Fibroblast of lung (primary cell): ENCODE data around the gene FGF13. TPM values are rescaled to one million over a fixed set of nuclear protein-coding genes. Genes with fewer than 3 reads are reported as not detected.
A peak's percentile ranks its signal among the peaks of the same experiment; 100 is the strongest.

Source experiments
- DNase-seq, 2 donors: peaks; one replicate each; pipeline versions ENCODE4 v3.0.0 to v3.0.0-alpha.2; 2010; ENCODE audit warnings: low read depth in 2 of 2
- H2AFZ ChIP-seq: 2 replicates; pipeline ENCODE4 v1.5.1; 2012; ENCODE audit warnings: low read length, control low read depth, inconsistent platforms
- H3K27ac ChIP-seq: 2 replicates; pipeline ENCODE4 v1.5.1; 2011; ENCODE audit warnings: low read length, control low read depth; ENCODE audit not compliant: insufficient read depth
- H3K27me3 ChIP-seq: 2 replicates; pipeline ENCODE4 v1.5.1; 2011; ENCODE audit warnings: mild to moderate bottlenecking, low read length; ENCODE audit not compliant: control insufficient read depth, insufficient read depth
- H3K36me3 ChIP-seq: 2 replicates; pipeline ENCODE4 v1.5.1; 2011; ENCODE audit warnings: low read length; ENCODE audit not compliant: control insufficient read depth, insufficient read depth
- H3K4me1 ChIP-seq: 2 replicates; pipeline ENCODE4 v1.5.1; 2011; ENCODE audit warnings: low read length; ENCODE audit not compliant: control insufficient read depth, insufficient read depth; ENCODE audit errors: extremely low read depth
- H3K4me2 ChIP-seq: 2 replicates; pipeline ENCODE4 v1.5.1; 2011; ENCODE audit warnings: low read length, control low read depth; ENCODE audit not compliant: insufficient read depth; ENCODE audit errors: extremely low read depth
- H3K4me3 ChIP-seq, 4 experiments: fragments of 200-600 bp in 1 of 4; sonication (generic) in 1 of 4; replicated peaks in 1 of 4; 2 replicates each; pipeline ENCODE4 v1.5.1; 2011 to 2016; ENCODE audit warnings: low read length in 4 of 4, low read depth in 3 of 4, mild to moderate bottlenecking in 3 of 4, control low read depth in 2 of 4, inconsistent platforms in 1 of 4, mixed read lengths in 1 of 4; ENCODE audit not compliant: insufficient read depth in 1 of 4; ENCODE audit errors: control extremely low read depth in 1 of 4
- H3K79me2 ChIP-seq: 2 replicates; pipeline ENCODE4 v1.5.1; 2012; ENCODE audit warnings: mild to moderate bottlenecking, low read length, inconsistent platforms; ENCODE audit not compliant: control insufficient read depth, insufficient read depth
- H3K9ac ChIP-seq: 2 replicates; pipeline ENCODE4 v1.5.1; 2011; ENCODE audit warnings: mild to moderate bottlenecking, low read length, control low read depth; ENCODE audit not compliant: insufficient read depth
- H3K9me3 ChIP-seq: 2 replicates; pipeline ENCODE4 v1.5.1; 2012; ENCODE audit warnings: low read depth, low read length; ENCODE audit not compliant: control insufficient read depth, insufficient read depth
- H4K20me1 ChIP-seq: 2 replicates; pipeline ENCODE4 v1.5.1; 2011; ENCODE audit warnings: low read length; ENCODE audit not compliant: control insufficient read depth, insufficient read depth; ENCODE audit errors: extremely low read depth
- CTCF ChIP-seq, 2 donors: IDR thresholded peaks in 1 of 2; conservative IDR thresholded peaks in 1 of 2; 1 replicate in 1 of 2; 2 replicates in 1 of 2; pipeline ENCODE4 v1.5.1; 2011 to 2012; ENCODE audit warnings: low read length in 2 of 2, control low read depth in 1 of 2, inconsistent platforms in 1 of 2, low read depth in 1 of 2, mild to moderate bottlenecking in 1 of 2
- EZH2 ChIP-seq: IDR thresholded peaks from 2 replicates; pipeline ENCODE4 v1.5.1; 2012; ENCODE audit warnings: low read length, control low read depth, mild to moderate bottlenecking; ENCODE audit errors: missing control alignments
- polyA plus RNA-seq, 2 donors: library from polyadenylated mRNA; depleted of rRNA in 1 of 2; stranded (reverse) in 1 of 2; unstranded in 1 of 2; fragments of >200 nt; gene quantifications; 2 replicates each; pipeline ENCODE4 v1.2.1, GENCODE V29; 2011 to 2012; ENCODE audit warnings: missing spikeins in 1 of 2
- total RNA-seq: library from RNA; depleted of rRNA; stranded (reverse); fragments of >200 nt; gene quantifications from 2 replicates; pipeline ENCODE4 v1.2.1, GENCODE V29; 2014

The FGF13 gene
- total and polyA plus RNA-seq, 2 donors (not counting 1 experiment from before 2014, with no cell fraction given) = 2.5 to 9.6 TPM

- H3K27ac ChIP-seq = no peak overlapping the region
- H3K27me3 ChIP-seq = no peaks in the 10 kb centered on the region
- H3K4me1 ChIP-seq = no peaks in the 10 kb centered on the region
- H3K4me2 ChIP-seq = no peak overlapping the region
- H3K4me3 ChIP-seq = no peak overlapping the region
- no peaks in the 10 kb centered on the region for H4K20me1 ChIP-seq
- H3K36me3 ChIP-seq = no peaks in the 10 kb centered on the region
- H3K79me2 ChIP-seq = no peaks in the 10 kb centered on the region
- no peak overlapping the region for H3K9ac ChIP-seq
- peak in 1 of 2 donors; percentile 24 for DNase-seq
- H3K9me3 ChIP-seq = no peaks in the 10 kb centered on the region
- no peak overlapping the region for H2AFZ ChIP-seq
- TF ChIP-seq CTCF (conservative IDR thresholded peaks at IDR 0.05 in 1 of 2, IDR thresholded peaks at IDR 0.05 in 1 of 2; ENCODE audit: low read depth in 1 of 2, low read length in 2 of 2) (no peak), EZH2 (no peak)
Observed at GRCh38 chrX:138690591-138690990, 20.9 kb downstream of the FGF13 start.

GRCh38 chrX:138683600-138683999 lies 27.9 kb downstream of the FGF13 start:
- peak in 1 of 2 donors; percentile 6 for DNase-seq
- Histone ChIP-seq H3K4me2 (no peak overlapping the region), H3K9ac (no peak overlapping the region), H3K27ac (no peak overlapping the region), H3K9me3 (no peaks in the 10 kb centered on the region), H3K27me3 (no peaks in the 10 kb centered on the region), H3K4me1 (no peaks in the 10 kb centered on the region), H2AFZ (no peak overlapping the region), H3K79me2 (no peaks in the 10 kb centered on the region), H3K36me3 (no peaks in the 10 kb centered on the region), H4K20me1 (no peaks in the 10 kb centered on the region), H3K4me3 (no peak overlapping the region)
- TF ChIP-seq EZH2 = no peak
- TF ChIP-seq CTCF (conservative IDR thresholded peaks at IDR 0.05 in 1 of 2, IDR thresholded peaks at IDR 0.05 in 1 of 2; ENCODE audit: low read depth in 1 of 2, low read length in 2 of 2) = no peak

- H3K4me1 ChIP-seq = no peaks in the 10 kb centered on the region
Observed at GRCh38 chrX:138669693-138670092, 41.8 kb downstream of the FGF13 start.

More at GRCh38 chrX:138669693-138670092, 41.8 kb downstream of the FGF13 start:
- no peaks in the 10 kb centered on the region for H4K20me1 ChIP-seq
- no peak for DNase-seq
- TF ChIP-seq EZH2 (no peak), CTCF (conservative IDR thresholded peaks at IDR 0.05 in 1 of 2, IDR thresholded peaks at IDR 0.05 in 1 of 2; ENCODE audit: low read depth in 1 of 2, low read length in 2 of 2) (no peak)
- H3K36me3 ChIP-seq = no peaks in the 10 kb centered on the region
- H3K9ac ChIP-seq = no peak overlapping the region
- H3K27me3 ChIP-seq = no peaks in the 10 kb centered on the region
- no peak overlapping the region for H3K4me2 ChIP-seq
- no peaks in the 10 kb centered on the region for H3K79me2 ChIP-seq
- no peak overlapping the region for H3K4me3 ChIP-seq
- H2AFZ ChIP-seq = no peak overlapping the region
- H3K9me3 ChIP-seq = no peaks in the 10 kb centered on the region
- no peak overlapping the region for H3K27ac ChIP-seq
